Measurements from ENCODE around the gene TRIP13.

TRIP13 gene

GRCh38 chr5:900781-901180 is 8.1 kb downstream of the TRIP13 start:
- H3K4me3 ChIP-seq (ENCODE audit: low read length) = no peak overlapping the region
- peaks cover 35% of the 10 kb centered on the region for H3K36me3 ChIP-seq (ENCODE audit: insufficient read depth, low read length)
- H3K27me3 ChIP-seq (ENCODE audit: insufficient read depth, low read length) = no peaks in the 10 kb centered on the region
- H2AFZ ChIP-seq (ENCODE audit: low read depth, low read length) = no peak overlapping the region
- no peaks in the 10 kb centered on the region for H3K4me1 ChIP-seq (ENCODE audit: insufficient read depth, low read length)
- H3K9me3 ChIP-seq (ENCODE audit: low read length) = no peaks in the 10 kb centered on the region

- H3K27me3 ChIP-seq (ENCODE audit: insufficient read depth, low read length) = no peaks in the 10 kb centered on the region
- H3K36me3 ChIP-seq (ENCODE audit: insufficient read depth, low read length) = peaks cover 38% of the 10 kb centered on the region
- H3K4me1 ChIP-seq (ENCODE audit: insufficient read depth, low read length) = no peaks in the 10 kb centered on the region
- H2AFZ ChIP-seq (ENCODE audit: low read depth, low read length) = no peak overlapping the region
- H3K9me3 ChIP-seq (ENCODE audit: low read length) = no peaks in the 10 kb centered on the region
- H3K4me3 ChIP-seq (ENCODE audit: low read length) = no peak overlapping the region
Measured at GRCh38 chr5:902129-902916, 9.6 kb downstream of the TRIP13 start.

- no peak overlapping the region for H3K4me3 ChIP-seq (ENCODE audit: low read length)
- H3K27me3 ChIP-seq (ENCODE audit: insufficient read depth, low read length) = no peaks in the 10 kb centered on the region
- no peak overlapping the region for H2AFZ ChIP-seq (ENCODE audit: low read depth, low read length)
- H3K9me3 ChIP-seq (ENCODE audit: low read length) = no peaks in the 10 kb centered on the region
- H3K36me3 ChIP-seq (ENCODE audit: insufficient read depth, low read length) = peaks cover 49% of the 10 kb centered on the region
- H3K4me1 ChIP-seq (ENCODE audit: insufficient read depth, low read length) = no peaks in the 10 kb centered on the region
Measured at GRCh38 chr5:903756-904096, 11.0 kb downstream of the TRIP13 start.

- Histone ChIP-seq H2AFZ (ENCODE audit: low read depth, low read length) (no peak overlapping the region), H3K4me3 (ENCODE audit: low read length) (no peak overlapping the region), H3K36me3 (ENCODE audit: insufficient read depth, low read length) (peaks cover 59% of the 10 kb centered on the region), H3K4me1 (ENCODE audit: insufficient read depth, low read length) (no peaks in the 10 kb centered on the region), H3K9me3 (ENCODE audit: low read length) (no peaks in the 10 kb centered on the region), H3K27me3 (ENCODE audit: insufficient read depth, low read length) (no peaks in the 10 kb centered on the region)
Measured at GRCh38 chr5:905139-905642, 12.5 kb downstream of the TRIP13 start.

GRCh38 chr5:907366-907910 is 14.8 kb downstream of the TRIP13 start:
- H3K36me3 ChIP-seq (ENCODE audit: insufficient read depth, low read length) = peaks cover 46% of the 10 kb centered on the region
- no peaks in the 10 kb centered on the region for H3K9me3 ChIP-seq (ENCODE audit: low read length)

GRCh38 chr5:908172-908571 is 15.5 kb downstream of the TRIP13 start:
- Histone ChIP-seq H3K4me1 (ENCODE audit: insufficient read depth, low read length) (peaks cover 5% of the 10 kb centered on the region), H3K36me3 (ENCODE audit: insufficient read depth, low read length) (peaks cover 45% of the 10 kb centered on the region), H3K27me3 (ENCODE audit: insufficient read depth, low read length) (no peaks in the 10 kb centered on the region), H3K9me3 (ENCODE audit: low read length) (no peaks in the 10 kb centered on the region), H3K4me3 (ENCODE audit: low read length) (no peak overlapping the region), H2AFZ (ENCODE audit: low read depth, low read length) (no peak overlapping the region)

More at GRCh38 chr5:907366-907910, 14.8 kb downstream of the TRIP13 start:
- H3K27me3 ChIP-seq (ENCODE audit: insufficient read depth, low read length) = no peaks in the 10 kb centered on the region
- no peak overlapping the region for H2AFZ ChIP-seq (ENCODE audit: low read depth, low read length)
- peaks cover 4% of the 10 kb centered on the region for H3K4me1 ChIP-seq (ENCODE audit: insufficient read depth, low read length)
- H3K4me3 ChIP-seq (ENCODE audit: low read length) = no peak overlapping the region

GRCh38 chr5:909086-909485 is 16.4 kb downstream of the TRIP13 start:
- H3K9me3 ChIP-seq (ENCODE audit: low read length) = no peaks in the 10 kb centered on the region

GRCh38 chr5:909994-910768 is 17.5 kb downstream of the TRIP13 start:
- peaks cover 5% of the 10 kb centered on the region for H3K4me1 ChIP-seq (ENCODE audit: insufficient read depth, low read length)
- no peak overlapping the region for H2AFZ ChIP-seq (ENCODE audit: low read depth, low read length)
- no peak overlapping the region for H3K4me3 ChIP-seq (ENCODE audit: low read length)
- H3K9me3 ChIP-seq (ENCODE audit: low read length) = no peaks in the 10 kb centered on the region
- H3K36me3 ChIP-seq (ENCODE audit: insufficient read depth, low read length) = peaks cover 42% of the 10 kb centered on the region
- no peaks in the 10 kb centered on the region for H3K27me3 ChIP-seq (ENCODE audit: insufficient read depth, low read length)

More at GRCh38 chr5:909086-909485, 16.4 kb downstream of the TRIP13 start:
- Histone ChIP-seq H3K4me3 (ENCODE audit: low read length) (no peak overlapping the region), H2AFZ (ENCODE audit: low read depth, low read length) (no peak overlapping the region), H3K27me3 (ENCODE audit: insufficient read depth, low read length) (no peaks in the 10 kb centered on the region), H3K4me1 (ENCODE audit: insufficient read depth, low read length) (peaks cover 5% of the 10 kb centered on the region), H3K36me3 (ENCODE audit: insufficient read depth, low read length) (peaks cover 45% of the 10 kb centered on the region)

- no peak overlapping the region for H2AFZ ChIP-seq (ENCODE audit: low read depth, low read length)
- no peak overlapping the region for H3K4me3 ChIP-seq (ENCODE audit: low read length)
- H3K4me1 ChIP-seq (ENCODE audit: insufficient read depth, low read length) = peaks cover 5% of the 10 kb centered on the region
- no peaks in the 10 kb centered on the region for H3K27me3 ChIP-seq (ENCODE audit: insufficient read depth, low read length)
- no peaks in the 10 kb centered on the region for H3K9me3 ChIP-seq (ENCODE audit: low read length)
- H3K36me3 ChIP-seq (ENCODE audit: insufficient read depth, low read length) = peaks cover 42% of the 10 kb centered on the region
Measured at GRCh38 chr5:910769-911160, 18.1 kb downstream of the TRIP13 start.

GRCh38 chr5:911601-912000 is 18.9 kb downstream of the TRIP13 start:
- no peaks in the 10 kb centered on the region for H3K9me3 ChIP-seq (ENCODE audit: low read length)
- peaks cover 5% of the 10 kb centered on the region for H3K4me1 ChIP-seq (ENCODE audit: insufficient read depth, low read length)
- no peak overlapping the region for H2AFZ ChIP-seq (ENCODE audit: low read depth, low read length)
- H3K36me3 ChIP-seq (ENCODE audit: insufficient read depth, low read length) = peaks cover 46% of the 10 kb centered on the region
- H3K27me3 ChIP-seq (ENCODE audit: insufficient read depth, low read length) = no peaks in the 10 kb centered on the region
- H3K4me3 ChIP-seq (ENCODE audit: low read length) = no peak overlapping the region

GRCh38 chr5:912280-913091 is 19.8 kb downstream of the TRIP13 start:
- no peaks in the 10 kb centered on the region for H3K27me3 ChIP-seq (ENCODE audit: insufficient read depth, low read length)
- peaks cover 5% of the 10 kb centered on the region for H3K4me1 ChIP-seq (ENCODE audit: insufficient read depth, low read length)
- H3K9me3 ChIP-seq (ENCODE audit: low read length) = no peaks in the 10 kb centered on the region
- no peak overlapping the region for H2AFZ ChIP-seq (ENCODE audit: low read depth, low read length)
- H3K36me3 ChIP-seq (ENCODE audit: insufficient read depth, low read length) = peaks cover 48% of the 10 kb centered on the region
- no peak overlapping the region for H3K4me3 ChIP-seq (ENCODE audit: low read length)

- H3K27me3 ChIP-seq (ENCODE audit: insufficient read depth, low read length) = no peaks in the 10 kb centered on the region
- H3K36me3 ChIP-seq (ENCODE audit: insufficient read depth, low read length) = peaks cover 41% of the 10 kb centered on the region
- no peak overlapping the region for H2AFZ ChIP-seq (ENCODE audit: low read depth, low read length)
- peaks cover 5% of the 10 kb centered on the region for H3K4me1 ChIP-seq (ENCODE audit: insufficient read depth, low read length)
- no peaks in the 10 kb centered on the region for H3K9me3 ChIP-seq (ENCODE audit: low read length)
- H3K4me3 ChIP-seq (ENCODE audit: low read length) = no peak overlapping the region
Measured at GRCh38 chr5:914174-914573, 21.5 kb downstream of the TRIP13 start.
